K562 (cell line): ENCODE data around the gene MYL4. TPM values are rescaled to one million over a fixed set of nuclear protein-coding genes. Genes with fewer than 3 reads are reported as not detected.

Source experiments
- BRF1 ChIP-seq: IDR thresholded peaks from 3 replicates; pipeline ENCODE4 v1.6.1; 2011; ENCODE audit warnings: borderline replicate concordance, mild to moderate bottlenecking; ENCODE audit not compliant: insufficient read length; ENCODE audit errors: extremely low read depth
- CBX3 ChIP-seq, 2 experiments: IDR thresholded peaks; 1 replicate in 1 of 2; 2 replicates in 1 of 2; pipeline ENCODE4 v1.6.1; 2012; ENCODE audit warnings: inconsistent platforms in 2 of 2, low read length in 2 of 2, borderline replicate concordance in 1 of 2, control low read depth in 1 of 2
- CGGBP1 ChIP-seq: fragments of 250-450 bp; sonication (Bioruptor Pico); IDR thresholded peaks from 2 replicates; pipeline ENCODE4 v1.9.0; 2021; ENCODE audit warnings: mild to moderate bottlenecking
- NFIX ChIP-seq: fragments of 250-450 bp; sonication (Bioruptor Pico); IDR thresholded peaks from 2 replicates; pipeline ENCODE4 v1.4.0; 2020; ENCODE audit warnings: low read depth, mild to moderate bottlenecking, moderate library complexity
- PCBP1 ChIP-seq: fragments of 200-400 bp; formaldehyde crosslinking; IDR thresholded peaks from 2 replicates; pipeline ENCODE4 v1.6.1; 2018; ENCODE audit warnings: mild to moderate bottlenecking, low read depth, low read length; ENCODE audit not compliant: poor library complexity, severe bottlenecking
- POU5F1 ChIP-seq: fragments of 150-350 bp; IDR thresholded peaks from 2 replicates; pipeline ENCODE4 v1.6.1; 2014; ENCODE audit warnings: borderline replicate concordance, low read length, low read depth, mild to moderate bottlenecking; ENCODE audit not compliant: partially characterized antibody
- RFX5 ChIP-seq: IDR thresholded peaks from 2 replicates; pipeline ENCODE4 v1.6.1; 2011; ENCODE audit warnings: low read depth, mild to moderate bottlenecking, improper control_type of control experiment, low read length
- RREB1 ChIP-seq: fragments of 250-450 bp; sonication (Bioruptor Pico); IDR thresholded peaks from 2 replicates; pipeline ENCODE4 v1.4.0; 2020
- SLC30A9 ChIP-seq: fragments of 250-450 bp; sonication (Bioruptor Pico); IDR thresholded peaks from 2 replicates; pipeline ENCODE4 v1.8.0; 2022; ENCODE audit warnings: mild to moderate bottlenecking, moderate library complexity
- TRIM24 ChIP-seq, 2 experiments: fragments of 450-650 bp; IDR thresholded peaks; 2 replicates each; pipeline ENCODE4 v1.6.1; 2016
- ZBTB34 ChIP-seq: fragments of 250-450 bp; sonication (Bioruptor Pico); IDR thresholded peaks from 2 replicates; pipeline ENCODE4 v1.8.0; 2021; ENCODE audit warnings: mild to moderate bottlenecking, moderate library complexity
- ZNF407 ChIP-seq: fragments of 450-650 bp; IDR thresholded peaks from 2 replicates; pipeline ENCODE4 v1.6.1; 2016; ENCODE audit warnings: low read depth
- polyA plus RNA-seq, 8 experiments: library from polyadenylated mRNA; depleted of rRNA in 4 of 8; stranded (reverse) in 5 of 8; unstranded in 3 of 8; fragments of >200 nt; fragmentation: Nextera tagmentation in 2 of 8; fragmentation: Illumina TruSeq in 1 of 8; extraction: Ambion mirVana in 2 of 8; extraction: Trizol in 1 of 8; gene quantifications; 2 replicates each; pipeline versions ENCODE4 v1.2.1 to v1.2.3, GENCODE V29; 2011 to 2014; ENCODE audit warnings: inconsistent platforms in 1 of 8, missing spikeins in 1 of 8
- total RNA-seq, 7 experiments: library from RNA; depleted of rRNA in 6 of 7; stranded (reverse); fragments of >200 nt in 6 of 7; fragmentation: Illumina TruSeq in 2 of 7; extraction: Trizol in 2 of 7; gene quantifications; 2 replicates each; pipeline versions ENCODE4 v1.2.1 to v1.2.3, GENCODE V29; 2011 to 2021; ENCODE audit warnings: low replicate concordance in 1 of 7

MYL4 gene
- total and polyA plus RNA-seq, 9 of the 15 experiments (the other 6 are each of a cell fraction or from before 2014, with no cell fraction given), result 117 to 423 (median 221) TPM

GRCh38 chr17:47265983-47266541, 56.9 kb downstream of the MYL4 start (continued):
- TF ChIP-seq RREB1 (CRISPR knock-in tag), result peak; percentile 93
- no peak for TF ChIP-seq CGGBP1 (CRISPR knock-in tag)
- TF ChIP-seq SLC30A9, result no peak
- peak in 1 of 2 experiments; percentile 73; a peak in 1 of 3 replicates for TF ChIP-seq CBX3 (IDR thresholded peaks at IDR 0.05; ENCODE audit: borderline replicate concordance in 1 of 2, low read length in 2 of 2)
- TF ChIP-seq POU5F1, result no peak
- peak; percentile 82 to 90; a peak in 3 of 4 replicates for TF ChIP-seq TRIM24 (IDR thresholded peaks at IDR 0.05)
- TF ChIP-seq RFX5, result no peak
- TF ChIP-seq NFIX (CRISPR knock-in tag), result no peak
- no peak for TF ChIP-seq PCBP1
- no peak for TF ChIP-seq BRF1
- no peak for TF ChIP-seq ZBTB34 (CRISPR knock-in tag)
- TF ChIP-seq ZNF407, result no peak
